NCI-H446 (cell line): ENCODE measurements around the gene RERE.
A peak's percentile ranks its signal among the peaks of the same experiment; 100 is the strongest.
"Not testable (repeated sequence)": the region's sequence is repeated elsewhere in the genome, so short reads cannot be mapped to it uniquely, and the experiment has no call there.

Experiments used
- DNase-seq, 2 experiments: peaks; one replicate each; lab custom pipeline; 2025; lab: John Stamatoyannopoulos, UW

RERE gene

DNA sequence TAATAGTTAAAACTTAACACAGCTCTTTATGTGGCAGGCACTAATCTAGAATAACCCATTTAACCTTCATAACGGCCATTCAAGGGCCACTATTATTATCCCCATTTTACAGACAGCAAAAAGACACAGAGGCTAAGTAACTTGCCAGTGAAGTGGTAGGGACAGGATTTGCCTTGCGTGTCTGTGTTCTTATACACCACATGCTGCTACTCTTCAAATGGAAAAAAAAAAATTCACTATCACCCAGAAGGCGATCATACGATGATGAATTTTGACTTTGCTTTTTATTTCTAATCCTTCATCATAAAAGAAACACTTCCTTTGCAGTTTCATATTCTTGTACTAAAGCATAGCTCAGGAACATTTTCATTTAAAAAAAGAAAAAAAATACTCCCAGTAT, 65.5 kb downstream of the RERE start:
- no peak for DNase-seq

DNA sequence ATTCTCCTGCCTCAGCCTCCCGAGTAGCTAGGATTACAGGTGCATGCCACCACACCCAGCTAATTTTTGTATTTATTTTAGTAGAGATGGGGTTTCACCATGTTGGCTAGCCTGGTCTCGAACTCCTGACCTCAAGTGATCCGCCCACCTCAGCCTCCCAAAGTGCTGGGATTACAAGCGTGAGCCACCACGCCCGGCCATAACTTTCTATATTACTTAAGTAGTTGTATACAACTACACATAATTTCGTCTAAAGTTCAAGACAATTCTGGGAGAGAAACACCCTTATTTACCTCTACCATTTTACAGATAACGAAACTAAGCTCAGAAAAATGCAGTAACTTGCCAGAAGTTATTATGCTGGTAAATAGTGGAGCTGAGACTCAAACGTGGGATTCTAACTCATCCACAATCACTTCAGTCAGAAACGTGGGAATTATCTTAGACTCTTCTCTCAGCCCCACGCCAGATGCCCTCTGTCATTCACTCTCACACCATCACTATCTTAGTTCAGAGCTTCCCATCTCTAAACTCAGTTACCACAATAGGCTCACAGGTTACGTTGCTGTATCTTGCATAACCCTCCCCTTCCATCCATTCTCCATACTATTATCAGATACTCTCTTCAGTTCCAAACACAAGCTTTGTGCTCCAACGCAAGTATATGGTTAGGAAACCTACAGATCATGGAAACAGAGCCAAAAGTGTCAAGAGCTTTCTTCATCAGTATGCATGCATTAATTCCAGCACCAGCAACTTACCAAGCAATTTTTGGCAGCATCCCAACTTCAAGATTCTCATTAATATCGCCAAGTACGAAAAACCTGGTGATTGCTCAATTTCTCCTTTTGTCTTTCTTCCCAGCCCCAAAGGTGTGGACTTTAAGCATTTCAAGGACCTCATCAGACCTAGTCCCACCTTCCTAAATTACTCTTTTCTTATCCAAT, 69.3 kb downstream of the RERE start:
- no peak for DNase-seq

DNA sequence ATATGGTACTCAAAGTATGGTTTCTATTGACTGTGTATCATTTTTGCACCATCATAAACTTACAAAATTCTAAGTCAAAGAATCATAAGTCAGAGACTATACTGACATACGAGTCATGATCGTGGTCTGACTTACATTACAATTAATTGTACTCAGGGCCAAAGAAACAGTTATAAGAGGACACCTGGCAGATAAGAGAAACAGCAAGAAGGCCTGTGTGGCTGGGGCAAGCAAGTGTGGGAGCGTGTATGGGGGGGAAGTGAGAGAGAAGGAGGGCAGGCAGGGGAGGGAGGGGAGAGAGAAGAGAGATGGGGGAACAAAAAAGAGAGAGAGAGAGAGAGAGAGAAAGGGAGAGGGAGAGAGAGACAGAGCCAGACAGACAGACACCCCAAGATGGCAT, 70.9 kb downstream of the RERE start:
- no peak for DNase-seq

DNA sequence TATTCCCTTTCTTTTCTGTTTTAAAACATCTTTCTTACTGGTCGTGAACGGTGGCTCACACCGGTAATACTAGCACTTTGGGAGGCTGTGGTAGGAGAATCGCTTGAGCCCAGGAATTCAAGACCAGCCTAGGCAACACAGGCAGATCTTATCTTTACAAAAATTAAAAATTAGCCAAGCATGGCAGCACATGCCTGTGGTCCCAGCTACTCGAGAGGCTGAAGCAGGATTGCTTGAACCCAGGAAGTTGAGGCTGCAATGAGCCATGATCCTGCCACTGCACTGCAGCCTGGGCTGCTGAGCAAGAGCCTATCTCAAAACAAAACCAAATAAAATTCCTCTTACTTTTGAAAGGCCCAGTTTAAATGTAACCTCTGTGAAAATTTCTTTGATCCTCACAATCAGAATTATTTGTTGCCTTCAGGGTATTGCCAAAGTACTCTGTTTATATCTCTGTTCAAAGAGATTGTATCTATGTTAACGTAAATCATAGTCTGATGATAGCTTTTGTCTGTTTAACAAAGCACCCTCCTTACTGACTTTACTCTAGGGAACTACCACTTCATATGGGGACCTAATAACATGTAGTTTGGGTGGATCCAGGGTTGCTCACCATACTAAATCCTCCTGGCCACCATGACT, 71.6 kb downstream of the RERE start:
- no peak for DNase-seq

DNA sequence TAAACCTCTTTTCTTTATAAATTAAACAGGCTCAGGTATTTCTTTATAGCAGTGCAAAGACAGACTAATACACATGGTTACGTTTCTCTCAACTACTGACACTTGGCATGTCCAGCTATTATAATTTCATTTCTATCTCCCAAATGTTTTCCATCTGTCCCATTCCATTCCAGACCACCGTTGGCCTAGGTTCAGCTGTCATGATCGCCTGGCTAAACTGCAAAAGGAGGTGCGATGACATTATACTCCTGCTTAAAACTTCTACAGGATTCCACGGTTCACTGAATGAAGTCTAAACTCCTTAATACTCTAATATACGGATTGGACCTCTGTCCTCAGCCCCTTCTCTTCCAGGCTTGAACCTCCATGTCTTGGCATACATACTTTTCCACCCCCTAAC, 72.1 kb downstream of the RERE start:
- no peak for DNase-seq

DNA sequence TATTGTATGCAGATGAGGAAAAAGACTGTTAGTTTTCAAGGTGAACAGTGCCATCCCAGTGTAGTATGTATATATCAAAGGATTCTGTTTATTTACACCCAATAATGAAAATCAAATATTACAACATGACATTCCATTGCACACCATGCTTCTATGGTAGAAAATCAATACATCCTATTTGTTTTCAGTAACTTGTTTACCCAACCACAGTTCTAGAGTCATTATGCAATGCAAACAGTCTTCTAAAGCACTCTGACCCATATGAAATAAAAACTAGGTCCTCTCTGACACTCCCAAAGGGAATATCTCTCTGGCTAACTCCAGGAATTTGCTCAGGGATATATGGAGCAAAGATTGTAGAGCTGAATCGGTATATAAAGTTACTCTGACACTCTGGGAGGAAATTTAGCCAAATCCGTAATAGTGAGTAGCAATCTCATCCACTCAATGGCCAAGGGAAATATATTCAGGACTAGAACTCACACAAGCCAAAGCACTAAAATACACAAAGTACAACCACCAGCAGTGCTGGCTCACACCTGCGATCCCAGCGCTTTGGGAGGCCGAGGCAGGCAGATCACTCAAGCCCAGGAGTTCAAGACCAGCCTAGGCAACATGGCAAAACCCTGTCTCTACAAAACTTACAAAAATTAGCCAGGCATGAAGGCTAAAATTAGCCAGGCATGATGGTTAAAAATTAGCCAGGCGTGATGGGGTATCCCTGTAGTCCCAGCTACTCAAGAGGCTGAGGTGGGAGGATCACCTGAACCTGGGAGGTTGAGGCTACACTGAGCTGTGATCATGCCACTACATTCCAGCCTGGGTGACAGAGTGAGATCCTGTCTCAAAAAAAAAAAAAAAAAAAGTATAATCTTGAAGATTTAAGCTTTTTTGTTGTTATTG, 75.2 kb downstream of the RERE start:
- DNase-seq, result no peak

DNA sequence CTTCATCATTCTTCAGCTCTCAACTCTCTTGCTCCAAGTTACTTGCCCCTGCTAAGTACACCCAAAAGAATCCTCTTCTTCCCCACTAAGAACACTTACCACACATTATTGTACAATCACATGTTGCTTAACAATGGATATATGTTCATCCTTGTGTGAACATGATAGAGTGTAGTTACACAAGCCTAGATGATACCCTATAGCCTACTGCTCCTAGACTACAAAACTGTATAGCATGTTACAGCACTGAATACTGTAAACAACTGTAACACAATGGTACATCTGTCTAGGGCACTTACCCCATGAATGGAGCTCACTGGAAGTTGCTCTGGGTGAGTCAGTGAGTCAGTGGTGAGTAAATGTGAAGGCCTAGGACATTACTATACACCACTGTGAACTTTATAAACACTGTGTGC, 77.4 kb downstream of the RERE start:
- DNase-seq, result no peak

DNA sequence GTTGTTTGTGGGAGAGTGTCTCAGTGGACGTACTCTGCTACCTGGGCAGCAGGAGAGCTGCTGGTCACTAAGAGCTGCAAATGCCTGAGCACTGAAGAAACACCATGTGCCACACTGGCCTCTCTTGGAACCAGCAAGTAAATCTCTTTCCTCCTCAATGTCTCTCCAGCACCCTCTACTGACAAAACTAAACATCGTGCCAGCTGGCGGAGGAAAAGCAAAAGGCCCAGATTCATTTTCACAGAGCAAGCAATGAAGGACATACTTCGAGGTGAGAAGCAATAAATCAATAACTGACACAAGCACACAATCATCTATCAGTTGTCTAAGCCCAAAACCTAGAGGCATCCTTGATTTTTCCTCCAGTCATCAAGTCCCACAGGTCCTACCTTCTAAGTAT, 78.1 kb downstream of the RERE start:
- DNase-seq, result no peak

DNA sequence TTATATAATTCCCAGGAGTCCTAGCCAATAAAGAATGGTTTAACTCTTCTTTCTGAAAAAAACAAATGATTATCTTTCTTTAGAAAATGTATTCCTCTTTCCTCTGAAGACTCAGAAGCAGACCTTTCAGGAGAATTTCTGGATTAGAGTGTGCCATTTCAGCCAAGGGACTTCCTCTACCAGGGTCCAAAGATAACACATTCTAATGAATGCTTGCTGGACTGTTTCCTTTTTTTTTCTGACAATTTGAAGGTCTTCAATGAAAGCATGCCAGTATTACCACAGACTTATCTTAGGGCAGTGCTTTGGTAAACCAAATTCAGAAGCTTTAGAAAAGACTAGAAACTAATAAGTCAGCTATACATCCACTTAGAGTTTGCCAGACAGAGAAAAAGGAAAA, 80.5 kb downstream of the RERE start:
- DNase-seq, result no peak

DNA sequence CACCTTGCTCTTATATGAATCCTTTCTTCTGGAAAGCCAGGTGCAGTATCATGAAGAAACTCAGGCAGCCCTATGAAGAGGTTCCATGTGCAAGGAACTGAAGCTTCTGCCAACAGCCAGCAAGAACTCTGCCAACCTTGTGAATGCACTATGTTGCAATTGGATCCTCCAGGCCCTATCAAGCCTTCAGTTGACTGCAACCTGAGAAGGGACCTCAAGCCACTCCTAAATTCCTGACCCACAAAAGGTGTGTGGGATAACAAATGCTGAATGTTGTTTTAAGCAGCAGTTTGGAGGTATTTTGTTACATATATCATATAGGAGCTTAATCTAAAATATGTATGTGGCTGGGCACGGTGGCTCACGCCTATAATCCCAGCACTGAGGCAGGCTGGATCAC, 84.0 kb downstream of the RERE start:
- DNase-seq, result peak in 1 of 2 experiments; percentile 36

DNA sequence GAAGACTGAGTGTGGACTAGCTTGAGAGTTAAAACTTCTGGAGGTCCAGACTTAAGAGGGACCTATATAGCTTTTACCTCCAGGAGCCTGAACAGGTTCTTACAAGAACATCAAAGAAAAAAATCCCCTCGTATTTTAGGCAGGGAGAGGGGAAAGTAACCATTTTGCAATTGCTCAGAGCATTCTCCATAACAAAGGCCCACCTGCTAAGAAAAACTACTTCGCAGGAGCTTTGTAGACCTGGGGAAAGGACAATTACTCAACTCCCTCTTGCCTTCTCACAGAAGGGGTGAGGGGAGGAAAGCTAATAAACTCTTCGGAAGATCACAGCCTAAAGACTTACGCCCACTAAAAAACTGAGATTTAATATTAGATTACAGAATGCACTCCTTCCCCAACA, 86.3 kb downstream of the RERE start:
- no peak for DNase-seq

DNA sequence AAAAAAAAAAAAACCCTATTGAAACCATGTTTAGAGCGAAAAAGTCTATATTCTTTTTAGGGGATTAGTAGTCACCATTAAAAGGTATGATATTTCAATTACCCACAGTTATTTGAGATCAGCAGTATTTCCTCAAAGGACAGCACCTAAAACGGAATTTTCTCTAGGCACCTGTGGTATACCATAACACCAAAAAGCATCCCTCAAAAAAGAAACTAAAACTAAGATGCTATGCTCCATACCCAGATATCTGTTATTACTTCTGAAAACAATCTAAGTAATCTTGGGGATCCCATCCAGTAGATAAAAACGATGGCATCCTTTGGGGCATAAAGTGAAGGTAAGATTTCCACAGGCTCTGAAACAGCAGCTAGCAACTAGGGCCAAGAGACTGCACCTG, 89.0 kb downstream of the RERE start:
- no peak for DNase-seq

DNA sequence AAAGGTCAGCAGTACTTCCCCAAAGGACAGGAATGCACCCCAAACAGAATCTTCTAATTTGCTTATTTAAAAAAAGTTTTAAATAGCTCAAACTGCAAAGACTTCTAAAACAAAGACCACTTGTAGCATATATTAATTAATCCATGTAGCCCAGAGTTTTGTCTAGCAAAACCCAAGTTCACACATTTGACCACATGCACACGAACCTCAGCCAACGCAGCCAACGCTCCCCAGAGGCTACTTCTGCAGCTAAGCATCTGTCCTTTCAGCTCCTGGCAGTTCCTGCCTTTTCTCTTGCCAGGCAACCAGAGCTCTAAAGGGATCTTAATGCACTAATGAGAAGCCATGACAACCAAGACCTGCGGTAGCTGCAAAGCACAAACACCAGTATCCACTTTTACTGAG, 89.6 kb downstream of the RERE start:
- peak; percentile 91 to 96 for DNase-seq

DNA sequence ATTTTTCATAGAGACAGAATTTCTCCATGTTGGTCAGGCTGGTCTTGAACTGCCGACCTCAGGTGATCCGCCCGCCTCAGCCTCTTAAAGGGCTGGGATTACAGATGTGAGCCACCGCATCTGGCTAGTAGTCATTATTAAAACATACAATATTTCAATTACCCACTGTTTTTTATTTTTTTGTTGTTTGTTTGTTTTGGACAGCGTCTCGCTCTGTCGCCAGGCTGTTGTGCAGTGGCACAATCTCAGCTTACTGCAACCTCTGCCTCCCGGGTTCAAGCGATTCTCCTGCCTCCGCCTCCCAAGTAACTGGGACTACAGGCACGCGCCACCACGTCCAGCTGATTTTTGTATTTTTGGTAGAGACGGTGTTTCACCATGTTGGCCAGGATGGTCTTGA, 90.1 kb downstream of the RERE start:
- not testable (repeated sequence) for DNase-seq

DNA sequence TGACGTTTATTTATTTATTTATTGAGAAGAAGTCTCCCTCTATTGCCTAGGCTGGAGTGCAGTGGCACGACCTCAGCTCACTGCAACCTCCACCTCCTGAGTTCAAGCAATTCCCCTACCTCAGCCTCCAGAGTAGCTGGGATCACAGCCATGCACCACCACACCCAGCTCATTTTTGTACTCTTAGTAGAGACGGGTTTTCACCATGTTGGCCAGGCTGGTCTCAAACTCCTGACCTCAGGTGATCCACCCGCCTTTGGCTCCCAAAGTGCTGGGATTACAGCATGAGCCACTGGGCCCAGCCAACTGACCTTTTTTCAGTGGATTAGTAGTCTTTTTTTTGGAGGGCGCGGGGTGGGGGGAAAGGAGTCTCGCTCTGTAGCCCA, 90.6 kb downstream of the RERE start:
- DNase-seq, result not testable (repeated sequence)

DNA sequence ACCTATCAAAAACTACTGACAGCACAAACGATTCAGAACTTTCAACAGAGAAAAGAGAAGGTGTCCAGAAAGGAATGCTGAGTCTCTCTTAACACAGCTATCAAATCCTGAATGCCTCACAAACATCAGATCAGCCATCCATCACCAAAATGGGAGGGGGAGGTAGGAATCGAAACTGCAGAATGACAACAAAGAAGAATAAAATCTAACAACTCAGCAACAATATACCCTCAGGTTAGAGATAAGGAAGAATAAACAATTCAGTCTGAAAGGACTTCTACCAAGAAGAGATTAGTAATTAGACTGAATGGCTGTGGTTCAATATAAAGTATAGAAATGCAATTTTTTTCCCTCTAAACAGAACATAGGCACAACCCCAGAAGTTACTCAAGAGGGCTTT, 94.4 kb downstream of the RERE start:
- no peak for DNase-seq

DNA sequence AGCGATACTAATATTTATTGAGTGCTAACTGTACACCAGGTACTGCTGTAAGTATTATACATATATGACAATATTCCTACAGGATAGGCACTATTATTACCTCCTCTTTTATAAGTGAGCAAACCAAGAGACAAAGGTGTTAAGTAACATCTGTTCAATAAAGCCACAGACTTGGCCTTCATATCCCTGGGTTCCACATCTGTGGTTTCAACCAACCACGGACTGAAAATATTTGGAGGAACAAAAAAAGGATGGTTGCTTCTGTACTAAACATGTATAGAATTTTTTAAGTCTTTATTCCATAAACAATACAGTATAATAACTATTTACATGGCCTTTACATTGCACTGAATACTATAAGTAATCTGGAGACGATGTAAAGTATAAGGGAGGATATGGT, 95.1 kb downstream of the RERE start:
- no peak for DNase-seq

DNA sequence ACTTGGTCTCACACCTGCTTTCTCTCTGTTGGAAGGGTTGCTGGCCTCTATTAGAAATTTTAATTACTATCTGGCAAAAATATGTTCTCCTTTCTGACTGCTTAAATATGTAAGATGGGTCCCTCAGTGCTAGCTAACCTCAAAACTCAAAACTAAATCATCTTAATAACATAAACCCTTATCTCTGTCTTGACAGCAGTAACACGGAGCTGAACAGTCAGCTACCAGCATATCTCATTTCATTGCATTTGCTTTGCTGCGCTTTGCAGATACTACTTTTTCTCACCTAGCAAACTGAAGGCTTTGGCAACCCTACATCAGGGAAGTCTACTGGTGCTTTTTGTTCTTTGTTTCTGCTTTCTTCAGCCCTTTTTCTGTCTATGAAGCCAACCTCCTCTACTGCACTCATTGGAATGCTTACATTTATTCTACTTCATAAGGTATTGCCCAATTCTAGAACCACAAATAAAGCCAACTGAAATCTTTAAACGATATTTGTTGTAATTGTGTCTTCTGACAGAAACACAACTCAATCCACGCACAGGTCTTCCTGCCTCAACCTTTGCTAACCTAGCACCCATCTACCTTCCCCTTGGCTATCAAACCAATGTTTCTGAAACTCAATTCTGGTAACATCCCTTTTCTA, 95.6 kb downstream of the RERE start:
- DNase-seq, result no peak

DNA sequence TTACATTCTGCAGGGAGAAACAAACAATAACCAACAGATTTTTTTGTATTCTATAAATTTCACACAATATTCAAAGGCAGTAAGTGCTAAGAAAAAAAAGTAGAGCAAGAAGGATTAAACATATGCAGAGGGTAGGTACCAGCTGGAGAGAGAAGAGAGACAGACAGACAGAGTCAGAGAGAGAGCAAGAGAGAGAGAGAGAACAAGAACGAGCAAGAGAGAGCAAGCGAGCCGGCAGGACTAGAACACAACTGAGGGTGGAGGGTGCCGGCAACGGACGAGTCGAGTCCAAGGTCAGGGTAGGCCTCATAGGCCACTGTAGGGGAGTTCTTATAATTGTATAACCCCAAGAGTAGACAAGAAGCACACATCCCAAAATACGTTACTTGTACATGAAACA, 97.1 kb downstream of the RERE start:
- no peak for DNase-seq

DNA sequence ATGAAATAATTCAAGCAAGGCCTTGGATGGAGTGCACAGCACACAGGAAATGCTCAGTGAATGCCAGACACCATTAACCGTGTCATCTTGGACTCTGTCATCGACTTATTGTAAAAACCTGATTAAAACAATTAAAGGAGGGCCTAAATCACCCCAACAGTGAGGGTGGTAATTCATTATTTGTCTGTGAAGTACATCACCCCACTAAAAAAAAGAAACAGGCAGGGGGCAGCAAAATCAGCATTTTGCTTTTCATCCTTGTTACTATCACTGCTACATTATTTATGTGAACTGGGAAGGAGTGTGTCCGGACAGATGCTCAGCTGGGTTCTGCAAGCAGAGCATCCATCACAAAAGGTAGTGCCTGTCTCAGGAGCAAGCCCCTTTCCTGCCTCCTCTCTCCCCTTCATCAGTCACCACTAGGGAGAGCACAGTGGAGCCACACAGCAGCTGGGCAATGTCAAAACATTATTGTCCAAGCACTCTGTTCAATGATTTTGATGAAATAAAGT, 98.5 kb downstream of the RERE start:
- no peak for DNase-seq

DNA sequence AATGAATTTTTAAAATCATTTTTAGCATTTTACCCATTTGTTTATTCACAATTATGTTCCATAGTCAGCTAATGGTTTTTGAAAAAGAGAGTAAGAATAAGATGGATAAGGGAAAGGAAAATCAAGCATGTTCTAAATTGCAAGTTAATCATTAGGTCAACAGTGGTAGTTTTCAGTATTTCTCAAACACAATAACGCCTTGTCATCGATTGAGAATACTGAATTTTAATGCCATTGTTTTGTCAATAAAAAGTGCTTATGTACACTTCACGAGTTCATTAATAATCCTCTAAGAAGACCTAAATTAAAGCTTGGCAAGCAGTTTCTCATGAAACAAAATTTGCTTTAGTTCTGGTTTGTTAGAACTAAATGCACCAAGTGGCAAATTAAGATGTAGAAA, 100.3 kb downstream of the RERE start:
- no peak for DNase-seq

DNA sequence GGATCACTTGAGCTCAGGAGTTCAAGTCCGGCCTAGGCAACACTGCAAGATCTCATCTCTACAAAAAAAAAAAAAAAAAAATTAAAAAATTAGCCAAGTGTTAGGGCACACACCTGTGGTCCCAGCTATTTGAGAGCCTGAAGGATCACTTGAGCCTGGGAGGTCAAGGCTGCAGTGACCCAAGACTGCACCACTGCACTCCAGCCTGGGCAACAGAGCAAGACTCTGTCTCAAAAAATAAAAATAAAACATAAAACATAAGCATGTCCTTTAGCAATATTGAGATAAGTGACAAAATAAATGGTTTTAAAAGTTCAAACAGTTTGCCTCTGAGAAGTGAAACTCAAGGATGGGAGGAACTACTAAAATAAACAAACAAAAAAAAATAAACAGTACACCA, 101.2 kb downstream of the RERE start:
- DNase-seq, result no peak
